Adrenal gland (tissue), 5 donors: ENCODE data around the gene FRK.

Experiments
- CTCF ChIP-seq, 6 experiments: fragments of 450-650 bp in 4 of 6; fragments of 200-600 bp in 2 of 6; sonication (generic) in 1 of 6; IDR thresholded peaks; 1 replicate in 5 of 6; 2 replicates in 1 of 6; pipeline versions ENCODE4 v1.5.1 to v1.8.0; 2016 to 2021; ENCODE audit warnings: antibody characterized with exemption in 6 of 6, mild to moderate bottlenecking in 2 of 6, moderate library complexity in 1 of 6
- POLR2A ChIP-seq, 2 donors: fragments of 450-650 bp; IDR thresholded peaks; one replicate each; pipeline ENCODE4 v1.6.1; 2017; ENCODE audit warnings: antibody characterized with exemption in 2 of 2, mild to moderate bottlenecking in 2 of 2, moderate library complexity in 1 of 2
- donor health status: DM: no; HTN: no; CAD: no.

DNA sequence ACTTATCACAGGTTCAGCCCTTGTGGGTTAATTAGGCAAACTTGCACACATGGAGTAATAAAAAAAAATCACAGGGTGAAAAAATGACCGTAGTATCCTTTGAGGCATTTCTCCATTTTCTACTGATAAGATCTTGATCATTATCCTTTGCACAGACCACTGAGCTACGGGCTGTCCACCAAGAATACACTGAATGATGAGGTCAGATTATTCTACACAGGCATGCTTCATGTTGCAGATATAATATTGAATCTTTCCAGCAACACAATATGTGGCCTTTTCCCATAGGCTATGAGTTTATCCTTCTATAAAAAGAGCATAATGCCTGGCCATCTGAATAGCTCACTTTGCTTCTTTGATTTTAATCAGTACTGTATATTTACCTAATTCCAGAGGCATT is 168.9 kb downstream of the FRK start:
- TF ChIP-seq POLR2A (IDR thresholded peaks at IDR 0.05) (no peak), CTCF (IDR thresholded peaks at IDR 0.05) (no peak)
